B cell (primary cell): ENCODE measurements around the gene TECTB.

Source experiments
- CTCF ChIP-seq: fragments of 200-600 bp; IDR thresholded peaks from one replicate; pipeline ENCODE4 v1.8.0; 2022; ENCODE audit warnings: antibody characterized with exemption, mild to moderate bottlenecking
- EZH2 ChIP-seq: IDR thresholded peaks from 2 replicates; pipeline ENCODE4 v1.6.1; 2012; ENCODE audit warnings: borderline replicate concordance, low read depth, mild to moderate bottlenecking, moderate library complexity, low read length; ENCODE audit not compliant: insufficient read depth, poor library complexity, severe bottlenecking

- TF ChIP-seq CTCF: no peak
- TF ChIP-seq EZH2: no peak
Measured at GRCh38 chr10:112343056-112343806, 60.0 kb downstream of the TECTB start.
